Amniotic epithelial cell (primary cell): ENCODE data around the gene SMYD3.

Experiments
- DNase-seq: peaks from one replicate; pipeline ENCODE4 v3.0.0-alpha.2; 2010; ENCODE audit warnings: low read depth

SMYD3 gene

DNA sequence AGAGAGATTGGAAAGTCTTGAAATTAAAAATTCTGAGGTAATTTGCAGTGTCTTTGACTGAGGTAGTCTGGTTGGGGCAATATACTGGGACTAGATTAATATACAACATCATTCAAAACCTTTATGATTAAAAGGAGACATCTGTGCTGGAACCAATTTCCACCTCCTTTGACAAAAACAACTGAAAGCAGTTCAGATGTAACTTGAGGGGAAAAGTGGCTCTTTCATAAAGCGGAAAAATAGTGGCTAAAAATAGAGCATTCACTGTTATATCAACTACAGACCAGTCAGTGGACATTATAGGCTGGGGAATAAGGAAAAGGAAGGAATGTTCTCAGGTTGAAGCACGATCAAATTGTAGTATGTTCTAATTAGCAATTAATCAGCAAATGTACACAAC lies 635.9 kb downstream of the SMYD3 start:
- no peak for DNase-seq

DNA sequence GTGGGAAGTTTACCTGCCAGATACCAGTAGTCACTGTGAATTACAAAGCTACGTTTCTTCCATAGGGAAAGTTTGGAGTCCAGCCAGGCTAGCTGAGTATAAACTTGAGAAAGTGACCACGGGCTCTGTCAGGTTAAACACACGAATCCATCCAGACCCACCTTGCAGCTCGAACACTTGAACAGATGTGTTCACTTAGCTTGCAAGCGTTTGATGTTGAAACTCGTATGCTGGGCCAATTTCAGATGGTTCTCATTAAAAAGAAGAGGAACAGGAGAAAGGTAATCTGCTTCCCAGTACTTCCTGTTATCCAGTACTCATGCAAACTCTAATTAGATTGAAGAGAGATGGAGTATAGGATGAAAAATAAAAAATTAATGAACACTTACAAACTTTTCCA lies 636.4 kb downstream of the SMYD3 start:
- no peak for DNase-seq

DNA sequence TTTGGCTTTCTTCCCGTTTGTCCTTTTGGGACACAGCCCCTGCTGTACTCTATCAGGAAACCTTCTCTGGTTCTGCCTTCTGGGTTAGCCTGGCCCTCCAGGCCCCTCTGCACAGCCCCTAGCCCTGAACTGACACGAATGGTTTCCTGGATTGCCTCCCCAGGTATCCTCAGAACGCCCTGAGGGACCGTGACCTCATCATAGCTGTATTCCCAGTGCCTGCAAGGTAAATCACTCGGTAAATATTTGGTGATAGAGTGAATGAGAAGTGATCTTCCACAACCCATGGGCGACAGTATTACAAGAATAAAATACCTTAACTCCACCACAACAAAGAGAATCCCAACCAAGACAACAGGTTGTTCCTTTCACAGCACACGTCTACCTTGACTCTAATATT lies 637.2 kb downstream of the SMYD3 start:
- DNase-seq: no peak

DNA sequence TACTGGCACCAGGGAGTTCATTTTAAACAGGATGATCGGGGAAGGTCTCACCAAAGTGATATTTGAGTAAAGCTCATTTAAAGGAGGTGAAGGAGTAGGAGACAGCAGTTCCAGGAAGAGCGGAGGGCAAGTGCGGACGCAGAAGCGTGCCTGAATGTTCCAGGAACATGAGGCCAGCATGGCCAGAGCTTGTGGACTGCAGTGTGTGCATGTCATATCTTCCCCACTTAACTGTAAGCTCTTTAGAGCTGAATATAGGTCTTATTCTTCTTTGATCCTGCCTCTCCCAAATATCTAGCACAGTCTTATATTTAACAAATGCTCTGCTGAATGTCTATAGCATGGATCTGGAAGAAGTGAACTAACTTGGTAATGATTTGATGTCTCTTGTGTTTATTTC lies 639.3 kb downstream of the SMYD3 start:
- DNase-seq: no peak

DNA sequence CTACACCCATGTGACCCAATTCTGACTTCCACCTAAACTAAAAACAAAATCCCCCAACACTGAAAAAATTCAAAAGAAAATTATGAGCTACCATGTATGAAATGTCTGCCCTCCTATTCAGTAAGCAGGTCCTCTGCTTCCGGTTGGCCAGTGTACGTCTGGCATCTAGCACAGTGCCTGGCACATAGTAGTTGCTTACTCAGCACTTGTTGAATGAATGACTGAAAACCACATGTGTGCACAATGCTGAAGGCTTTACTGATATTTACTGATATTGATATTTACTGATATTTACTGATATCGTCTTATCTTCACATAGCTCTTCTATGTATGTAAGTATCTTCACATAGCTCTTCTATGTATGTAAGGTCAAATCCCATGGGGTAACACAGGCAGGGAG lies 642.2 kb downstream of the SMYD3 start:
- DNase-seq: no peak

DNA sequence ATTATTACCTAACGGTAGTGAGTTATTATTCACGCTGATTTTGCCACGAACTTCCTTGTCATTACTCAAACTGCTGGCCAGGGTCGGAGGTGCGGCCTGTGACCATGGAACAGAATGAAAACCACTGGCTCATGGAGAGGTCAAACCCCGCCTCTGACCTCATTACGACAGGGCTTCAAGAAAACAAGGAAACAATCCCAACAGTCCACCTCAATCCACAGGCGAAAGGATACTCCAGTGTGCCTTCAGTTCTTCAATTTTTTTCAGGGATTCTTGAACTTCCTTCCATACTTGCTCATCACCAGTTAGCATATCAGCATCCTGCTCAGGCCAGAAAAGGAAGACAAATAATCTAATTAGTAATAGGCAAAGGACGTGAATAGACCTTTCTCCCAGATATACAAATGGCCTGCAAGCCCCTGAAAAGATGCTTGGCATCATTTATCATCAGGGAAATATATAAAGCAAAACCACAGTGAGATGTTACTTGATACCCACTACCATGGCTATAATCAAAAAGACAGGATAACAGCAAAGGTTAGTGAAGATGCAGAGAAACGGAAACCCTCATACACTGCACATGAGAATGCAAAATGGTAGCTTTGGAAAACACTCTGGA lies 643.4 kb downstream of the SMYD3 start:
- peak; percentile 91 for DNase-seq

DNA sequence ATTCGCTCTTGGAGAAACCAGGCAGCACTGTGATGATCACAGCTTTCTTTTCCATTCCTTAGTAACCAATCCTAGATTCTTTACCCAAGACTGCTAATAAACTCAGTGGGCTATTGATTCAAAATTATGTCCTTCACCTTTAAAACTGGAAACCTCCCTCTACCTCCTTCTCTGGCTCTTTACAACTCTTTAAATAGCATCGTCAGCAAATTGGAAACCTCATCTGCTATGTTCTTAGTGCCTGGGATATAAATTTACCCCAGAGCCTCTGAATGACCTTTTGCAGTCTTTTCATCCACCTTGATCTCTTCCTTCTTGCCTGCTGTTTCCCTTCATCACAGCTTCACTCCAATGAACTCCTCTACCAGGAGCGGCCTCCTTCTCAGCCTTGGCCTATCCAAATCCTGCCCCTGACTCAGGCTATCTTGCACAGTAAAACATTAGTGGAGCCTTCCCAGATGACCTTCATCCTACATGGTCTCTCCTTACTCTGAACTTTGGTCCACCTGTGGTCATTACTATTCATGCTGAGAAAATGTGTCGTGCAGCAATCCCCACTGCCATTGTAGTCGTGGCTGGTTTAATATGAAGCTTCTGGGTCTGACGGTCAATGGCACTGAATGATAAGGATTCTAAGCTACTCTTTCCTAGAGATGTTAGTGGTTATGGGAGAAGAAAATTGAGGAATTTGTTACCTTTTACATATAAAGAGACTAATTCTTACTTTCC lies 644.1 kb downstream of the SMYD3 start:
- no peak for DNase-seq

DNA sequence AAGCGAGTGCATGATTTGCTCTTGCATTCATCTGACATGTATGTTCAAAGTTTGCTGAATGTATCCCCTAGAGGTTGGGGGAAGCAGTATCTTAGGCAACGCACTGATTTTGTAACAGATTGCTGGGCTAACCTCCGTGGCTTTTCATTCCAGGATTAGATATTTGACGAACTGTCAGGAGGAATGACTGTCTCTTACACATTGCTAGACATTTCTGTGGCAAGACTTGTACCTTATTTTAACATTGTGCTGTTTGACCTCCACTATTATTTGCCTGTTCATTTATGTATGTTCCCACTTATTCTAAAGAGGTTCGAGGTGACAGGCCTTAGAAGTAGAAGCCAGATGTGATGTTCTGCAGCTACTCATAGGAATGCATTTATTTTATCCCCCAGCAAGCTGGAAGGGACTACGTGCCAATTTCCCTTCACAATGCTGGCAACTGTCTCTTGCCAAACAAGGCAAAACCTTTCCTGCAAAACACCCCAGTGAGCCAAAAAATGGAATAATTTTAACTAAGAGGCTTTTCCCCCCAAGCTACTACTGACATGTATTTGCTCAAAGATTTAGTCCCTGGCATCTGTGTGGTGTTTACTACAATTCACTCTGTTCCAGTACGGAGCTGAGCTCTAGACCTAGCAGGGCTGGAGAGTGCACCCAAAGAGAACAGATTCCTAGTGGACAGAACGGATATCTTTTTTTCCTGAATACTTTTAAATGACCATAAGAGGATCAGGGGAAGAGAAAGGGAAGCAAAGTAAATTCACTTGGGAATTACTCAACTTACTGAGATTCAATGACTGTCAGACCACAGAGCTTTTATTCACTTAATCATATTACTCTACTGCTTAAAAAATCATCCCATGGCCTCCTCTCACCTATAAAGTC lies 646.2 kb downstream of the SMYD3 start:
- peak; percentile 96 for DNase-seq

DNA sequence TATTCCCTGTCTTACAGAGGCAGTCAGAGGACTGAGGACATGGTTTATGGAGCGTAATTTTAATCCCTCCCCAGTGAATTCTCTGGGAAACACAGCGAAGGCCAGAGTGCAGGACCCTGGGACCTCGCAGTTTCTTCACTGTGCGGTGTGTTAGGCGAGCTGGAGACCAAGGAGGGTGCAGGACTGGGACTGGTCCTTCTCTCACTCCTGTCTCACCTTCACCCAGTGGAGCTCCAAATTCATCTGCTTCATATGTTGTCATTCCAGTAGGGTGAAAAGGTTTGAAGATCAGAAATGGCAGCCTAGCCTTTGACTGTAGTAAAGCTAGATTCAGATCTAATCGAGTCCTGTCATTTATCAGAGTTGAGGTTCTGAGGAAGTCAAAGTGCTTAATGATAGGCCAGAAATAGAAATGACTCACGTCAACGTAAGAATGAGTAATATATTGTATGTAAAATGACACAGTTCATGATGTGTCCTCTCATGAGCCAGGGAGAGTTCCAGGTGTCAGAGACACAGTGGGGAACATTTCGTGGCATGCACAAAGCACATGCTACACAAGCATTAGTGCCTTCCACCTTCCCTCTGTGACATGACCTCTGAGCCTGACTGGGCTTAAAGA lies 647.5 kb downstream of the SMYD3 start:
- no peak for DNase-seq

DNA sequence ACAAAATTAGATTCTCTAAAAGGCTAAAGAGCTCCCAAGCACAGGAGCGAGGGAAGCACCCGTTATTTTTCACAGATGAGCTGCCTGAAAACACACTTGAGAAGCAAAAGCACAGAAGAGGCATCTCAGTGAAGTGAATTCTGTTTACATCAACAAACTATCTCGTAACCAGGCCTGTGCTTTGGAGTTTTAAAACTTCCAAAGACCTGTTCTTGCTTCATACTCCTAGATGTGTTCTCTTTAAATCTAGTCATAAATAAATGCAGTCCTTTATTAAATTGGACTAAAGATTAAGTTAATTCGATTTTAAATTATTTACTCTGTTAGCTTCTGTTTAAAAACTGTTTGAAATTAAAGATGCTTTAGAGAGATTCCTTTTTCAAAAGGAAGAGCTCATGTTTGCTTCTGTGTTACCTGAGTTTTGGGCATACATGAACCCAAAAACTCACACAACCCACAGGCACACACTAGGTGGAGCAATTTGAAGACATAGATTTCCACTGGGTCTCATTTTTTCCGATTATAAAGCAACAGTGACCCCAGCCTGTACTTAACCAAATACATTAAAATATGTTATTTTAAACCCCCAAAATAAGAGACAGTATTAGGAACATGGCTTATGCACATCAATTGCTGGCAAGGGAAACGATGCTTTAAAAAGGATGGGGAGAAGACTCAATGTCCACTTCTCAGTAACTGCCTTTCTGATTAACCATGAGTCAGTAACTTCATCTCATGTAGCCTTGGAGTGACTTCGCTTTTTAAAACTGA lies 648.2 kb downstream of the SMYD3 start:
- DNase-seq: peak; percentile 69

DNA sequence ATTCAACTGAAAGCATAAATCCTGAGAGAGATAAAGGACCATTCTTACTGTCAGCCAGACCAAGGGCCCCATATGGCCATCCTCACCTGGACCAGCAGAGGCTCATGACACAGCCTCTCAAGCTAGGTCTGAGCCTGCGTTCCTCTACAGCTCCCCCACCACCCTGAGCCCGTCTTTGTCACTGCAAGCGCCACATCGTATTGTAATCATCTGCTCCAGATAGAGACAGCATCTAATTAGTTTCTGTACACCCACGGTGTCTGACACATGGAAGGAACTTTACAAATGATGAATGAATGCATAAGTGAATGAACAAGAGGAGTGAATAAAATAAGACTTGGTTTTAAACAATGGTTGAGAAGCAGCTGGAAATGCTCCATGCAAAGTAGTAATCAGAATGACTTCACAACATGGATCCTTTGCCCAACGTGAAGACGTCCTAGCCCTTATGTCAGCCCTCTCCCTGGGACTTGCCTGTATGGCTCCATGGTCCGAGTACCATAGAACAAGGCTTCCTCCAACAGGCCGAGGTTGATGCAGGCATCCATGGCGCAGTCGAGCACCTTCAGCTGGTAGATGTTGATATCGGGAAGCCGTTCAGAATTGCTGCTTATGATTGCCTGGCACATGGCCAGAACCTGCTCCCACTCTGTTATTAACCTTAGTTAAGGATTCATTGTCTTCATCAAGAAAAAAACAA lies 648.9 kb downstream of the SMYD3 start:
- DNase-seq: no peak

DNA sequence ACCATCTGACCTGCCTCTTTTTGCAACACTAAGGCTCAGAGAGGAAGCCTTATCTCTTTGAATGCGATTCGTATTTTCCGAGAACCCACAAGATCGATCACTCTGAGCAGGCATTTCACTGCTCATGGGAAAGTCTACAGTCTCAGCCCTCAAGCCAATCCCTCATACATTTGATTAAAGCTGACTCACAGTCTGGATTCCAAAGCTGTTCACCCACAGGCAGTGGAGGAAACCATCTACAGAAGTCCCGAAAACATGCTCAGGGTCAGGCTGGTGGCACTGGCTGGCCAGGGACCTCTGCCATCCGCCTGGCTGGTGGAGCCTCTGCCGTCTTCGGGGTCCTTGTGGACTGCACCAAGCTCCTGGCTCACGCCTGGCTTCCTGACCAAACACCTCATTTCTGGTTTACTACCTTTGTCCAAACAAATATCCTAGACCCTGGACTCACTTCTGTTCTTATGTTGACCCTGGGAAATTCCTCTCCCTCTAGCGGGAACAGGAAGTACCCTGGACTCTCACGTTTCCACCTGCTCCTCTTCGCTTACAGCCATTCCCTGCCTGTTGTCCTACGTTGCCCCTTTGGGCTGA lies 650.0 kb downstream of the SMYD3 start:
- peak; percentile 99 for DNase-seq

DNA sequence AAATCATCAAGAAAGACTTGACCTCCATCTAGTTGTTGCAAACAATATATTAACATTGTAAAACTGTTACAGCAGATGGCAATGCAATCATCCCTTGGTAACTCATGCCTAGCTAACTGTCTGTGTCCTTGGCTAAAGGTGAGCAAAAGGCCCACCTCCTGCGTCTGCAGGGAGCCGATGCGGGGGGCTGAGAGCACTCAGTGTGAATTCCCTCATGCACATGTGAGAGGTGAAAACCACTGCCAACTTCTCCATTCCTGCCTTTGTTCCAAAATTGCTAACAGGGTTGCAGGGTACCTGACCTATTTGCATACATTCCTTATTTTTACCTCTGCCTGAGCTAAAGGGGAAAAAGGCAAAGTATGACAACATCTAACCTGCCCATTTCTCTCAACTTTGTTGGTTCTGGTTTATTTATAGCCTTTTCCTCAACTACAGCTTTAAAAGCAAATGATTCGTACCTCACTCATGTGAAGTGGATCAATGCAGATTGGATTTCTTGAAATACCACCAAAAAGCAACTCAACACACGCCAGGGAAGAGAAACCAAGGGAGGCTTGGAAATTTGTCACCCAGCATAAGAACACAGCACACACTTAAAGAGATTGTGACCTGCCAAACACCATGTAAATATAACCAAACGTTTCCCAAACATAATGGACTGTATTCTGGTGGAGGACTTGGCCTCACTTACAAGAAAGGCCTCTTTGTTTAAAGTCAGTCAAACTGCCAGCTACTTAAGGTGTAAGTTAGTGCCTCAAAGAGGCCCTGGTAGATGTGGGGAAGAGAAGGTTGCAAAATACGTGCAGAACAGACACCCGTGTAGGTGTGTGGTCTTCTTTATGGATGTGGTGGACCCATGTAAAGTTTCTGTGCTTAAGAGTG lies 651.0 kb downstream of the SMYD3 start:
- peak; percentile 78 for DNase-seq

DNA sequence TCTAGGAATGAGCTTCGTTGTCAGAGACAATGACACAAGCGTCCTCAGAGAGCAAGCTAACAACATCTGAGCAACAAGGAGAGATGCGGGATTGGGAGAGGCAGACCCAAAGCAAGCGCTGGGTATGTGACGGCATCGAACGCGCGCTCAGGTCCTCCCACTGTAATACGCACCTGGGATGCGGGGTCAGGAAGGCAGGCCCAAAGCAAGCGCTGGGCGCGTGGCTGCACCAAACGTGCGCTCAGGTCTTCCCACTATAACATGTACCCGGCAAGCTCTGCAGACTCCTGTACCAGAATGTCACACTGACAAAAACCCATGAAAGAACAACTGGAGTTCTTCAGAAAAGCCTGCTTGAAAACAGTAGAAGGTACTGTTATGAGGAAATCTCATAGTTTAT lies 653.8 kb downstream of the SMYD3 start:
- no peak for DNase-seq

DNA sequence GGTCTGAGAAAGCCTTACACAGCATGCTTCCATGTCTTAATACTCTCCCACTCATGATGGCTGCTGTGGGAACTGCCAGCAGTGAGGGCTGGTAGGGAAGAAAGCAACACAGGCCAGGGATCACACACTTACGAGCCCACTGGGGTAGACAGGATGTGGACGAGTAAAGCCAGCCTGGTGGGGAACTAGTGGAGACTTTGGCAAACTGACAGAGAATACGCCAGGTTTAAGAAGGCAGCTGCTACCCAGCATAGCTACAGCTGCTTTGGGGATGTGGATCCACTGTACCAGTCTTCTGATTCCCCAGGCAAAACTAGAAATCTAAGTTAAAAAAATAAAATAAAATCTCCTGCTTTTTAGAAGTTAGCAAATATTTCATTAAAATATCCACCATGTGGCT lies 664.0 kb downstream of the SMYD3 start:
- no peak for DNase-seq

DNA sequence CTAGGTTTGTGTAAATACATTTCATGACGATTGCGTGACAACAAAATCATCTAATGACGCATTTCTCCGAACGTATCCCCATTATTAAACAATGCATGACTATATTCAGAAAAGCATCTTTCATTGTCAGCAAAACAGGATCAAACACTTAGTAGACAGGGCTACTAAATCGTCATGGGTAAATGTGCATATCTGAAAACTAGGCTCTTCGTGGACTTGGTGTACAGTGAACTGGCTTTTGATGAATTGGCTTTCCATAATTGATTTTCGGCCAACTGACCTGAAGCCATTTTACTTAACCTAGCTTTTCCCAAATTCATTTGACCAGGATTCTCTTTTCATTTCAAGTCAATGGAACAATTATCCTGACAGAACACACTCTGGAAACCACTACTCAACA lies 665.0 kb downstream of the SMYD3 start:
- no peak for DNase-seq

DNA sequence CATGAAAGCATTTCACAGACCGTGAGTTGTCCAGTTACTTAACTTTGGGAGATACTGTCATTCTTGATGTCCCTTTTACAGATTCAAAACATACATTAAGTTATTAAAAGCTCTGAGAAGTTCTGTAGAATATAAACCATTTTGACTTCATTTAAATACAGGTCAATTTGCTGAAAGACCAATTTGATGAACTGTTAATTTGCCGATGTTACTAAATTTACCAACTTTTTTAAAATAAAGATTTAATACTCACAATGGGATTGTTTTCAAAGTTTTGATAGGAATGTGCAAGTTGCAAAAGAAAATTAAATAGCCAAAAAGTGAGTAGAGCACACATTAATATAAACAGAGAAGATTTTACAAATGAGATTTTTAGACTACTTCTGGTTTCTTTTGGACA lies 666.1 kb downstream of the SMYD3 start:
- no peak for DNase-seq

DNA sequence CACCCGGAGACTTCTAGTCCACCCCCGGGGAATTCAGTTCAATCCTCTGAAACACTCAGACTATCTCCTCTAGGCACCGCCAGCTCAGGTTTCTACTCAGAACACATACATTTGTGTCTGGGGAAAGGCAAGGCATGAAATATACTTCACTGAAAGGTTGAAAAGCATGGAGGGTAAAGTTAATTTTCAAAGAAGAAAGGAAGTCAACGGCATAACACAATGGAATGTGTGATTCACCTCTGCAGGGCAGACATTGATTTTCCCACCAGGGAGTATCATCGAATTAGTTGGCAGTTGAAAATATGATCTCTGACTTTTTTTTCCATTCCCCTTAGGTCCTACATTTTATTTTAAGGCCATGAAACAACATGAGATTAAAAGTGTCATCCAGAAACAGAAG lies 669.4 kb downstream of the SMYD3 start:
- DNase-seq: peak; percentile 38

DNA sequence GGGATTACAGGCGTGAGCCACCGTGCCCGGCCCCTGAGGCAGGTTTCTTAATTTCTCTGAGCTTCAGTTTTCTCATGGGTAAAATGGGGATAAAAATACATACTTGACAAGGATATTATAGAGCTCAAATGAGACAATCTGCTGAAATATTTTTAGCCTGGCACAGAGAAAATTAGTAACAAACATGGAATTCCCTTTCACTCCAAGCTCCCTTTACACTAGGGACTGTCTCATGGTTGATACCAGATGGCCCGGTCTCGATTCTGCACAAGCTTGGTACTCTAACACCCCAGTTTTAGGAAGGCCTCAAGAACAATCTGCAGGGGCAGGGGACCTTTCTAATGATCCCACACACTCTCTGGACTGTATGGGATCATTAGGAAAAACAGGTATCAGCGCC lies 671.7 kb downstream of the SMYD3 start:
- no peak for DNase-seq

DNA sequence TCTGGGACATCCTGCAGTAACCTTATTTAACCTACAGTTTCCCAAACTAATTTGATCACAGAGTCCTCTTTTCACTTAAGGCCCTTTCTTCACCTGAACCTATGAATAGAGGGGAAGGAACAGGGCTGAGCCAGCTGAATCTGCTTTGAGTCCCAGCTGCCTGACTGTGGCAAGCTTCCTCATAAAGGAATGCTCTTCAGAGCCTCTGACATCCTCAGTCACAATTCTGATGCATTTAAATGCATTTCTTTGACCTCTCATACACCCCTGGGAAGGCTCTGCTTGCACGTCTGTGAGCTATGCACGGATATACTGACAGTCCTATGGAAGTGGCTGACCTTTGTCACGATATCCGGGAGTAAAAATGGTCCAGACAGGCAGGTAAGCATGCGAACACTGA lies 673.1 kb downstream of the SMYD3 start:
- DNase-seq: no peak
